ENCODE results near the gene SPINDOC.
"Not testable (repeated sequence)": the region's sequence is repeated elsewhere in the genome, so short reads cannot be mapped to it uniquely, and the experiment has no call there.

- not testable (repeated sequence) for TF ChIP-seq EZH2 (IDR thresholded peaks at IDR 0.05; ENCODE audit: borderline replicate concordance, low read depth, low read length, poor library complexity, severe bottlenecking); CTCF (conservative IDR thresholded peaks at IDR 0.05; ENCODE audit: low read depth, low read length)
These were observed 41.4 kb upstream of the SPINDOC start for GRCh38 chr11:63771741-63772318.
